Measurements from ENCODE around the gene MAIP1.

Gene MAIP1

GRCh38 chr2:199950396-199950795 lies 5.0 kb upstream of the MAIP1 start:
- DNase-seq, result no peak

- no peak for DNase-seq
Observed at GRCh38 chr2:199951023-199951422, 4.4 kb upstream of the MAIP1 start.

- no peak for DNase-seq
Observed at GRCh38 chr2:199955007-199955338, 409 bp upstream of the MAIP1 start.

GRCh38 chr2:199956062-199956380 lies 639 bp downstream of the MAIP1 start:
- no peak for DNase-seq

- DNase-seq, result no peak
Observed at GRCh38 chr2:199958014-199958413, 2.6 kb downstream of the MAIP1 start.

GRCh38 chr2:199962203-199962602 lies 6.8 kb downstream of the MAIP1 start:
- no peak for DNase-seq

GRCh38 chr2:199966405-199966804 lies 11.0 kb downstream of the MAIP1 start:
- no peak for DNase-seq

- no peak for DNase-seq
Observed at GRCh38 chr2:199966976-199967375, 11.6 kb downstream of the MAIP1 start.

GRCh38 chr2:199968126-199968525 lies 12.7 kb downstream of the MAIP1 start:
- no peak for DNase-seq

- no peak for DNase-seq
Observed at GRCh38 chr2:199972088-199972626, 16.8 kb downstream of the MAIP1 start.

- no peak for DNase-seq
Observed at GRCh38 chr2:199973703-199974102, 18.3 kb downstream of the MAIP1 start.

GRCh38 chr2:199975273-199975895 lies 20.0 kb downstream of the MAIP1 start:
- no peak for DNase-seq

GRCh38 chr2:199977984-199978415 lies 22.6 kb downstream of the MAIP1 start:
- DNase-seq, result no peak

- no peak for DNase-seq
Observed at GRCh38 chr2:199979398-199979797, 24.0 kb downstream of the MAIP1 start.

- DNase-seq, result peak; percentile 55
Observed at GRCh38 chr2:199979832-199980628, 24.6 kb downstream of the MAIP1 start.

GRCh38 chr2:199982126-199982843 lies 26.9 kb downstream of the MAIP1 start:
- no peak for DNase-seq

GRCh38 chr2:199983534-199983933 lies 28.2 kb downstream of the MAIP1 start:
- no peak for DNase-seq

GRCh38 chr2:199984159-199984558 lies 28.8 kb downstream of the MAIP1 start:
- DNase-seq, result no peak

- DNase-seq, result no peak
Observed at GRCh38 chr2:199984755-199985154, 29.4 kb downstream of the MAIP1 start.

- peak; percentile 22 for DNase-seq
Observed at GRCh38 chr2:199985625-199986207, 30.3 kb downstream of the MAIP1 start.

GRCh38 chr2:199987586-199987985 lies 32.2 kb downstream of the MAIP1 start:
- no peak for DNase-seq

GRCh38 chr2:199988151-199988550 lies 32.8 kb downstream of the MAIP1 start:
- DNase-seq, result no peak

- no peak for DNase-seq
Observed at GRCh38 chr2:199989822-199990221, 34.4 kb downstream of the MAIP1 start.

- no peak for DNase-seq
Observed at GRCh38 chr2:199991691-199992090, 36.3 kb downstream of the MAIP1 start.

Measured in CD4-positive, alpha-beta T cell treated with Interferon gamma for 1 hour (primary cell).